Activated CD4-positive, alpha-beta T cell treated with anti-CD3 and anti-CD28 coated beads, Interleukin-2, Interleukin-4, amounts not matched to agents 100 ng/mL and 50 ng/mL, durations not matched to agents 16 hours and 8 hours (primary cell): ENCODE results near the gene SLC6A7.

ENCODE experiments used
- DNase-seq: peaks from one replicate; pipeline ENCODE4 v3.0.0-alpha.2; 2020; ENCODE audit warnings: low spot score

SLC6A7 gene

DNA sequence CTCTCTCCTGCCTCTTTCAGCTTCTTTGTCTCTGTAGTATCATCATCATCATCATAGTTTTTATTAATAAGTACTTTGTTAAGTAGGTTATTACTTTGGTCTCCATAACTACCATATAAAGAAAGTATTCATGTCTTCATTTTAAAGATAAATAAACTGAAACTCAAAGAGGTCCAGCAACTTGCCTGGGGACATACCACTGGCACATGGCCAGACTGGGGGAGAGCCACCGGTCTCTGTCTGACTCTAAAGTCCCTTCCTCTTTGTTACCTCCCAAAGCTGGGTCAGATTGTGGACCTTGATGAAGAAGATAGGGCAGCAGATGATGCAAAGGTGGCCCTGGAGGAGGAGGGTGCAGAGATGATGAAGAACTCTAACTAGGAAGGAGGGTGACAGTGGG is 14.8 kb upstream of the SLC6A7 start:
- no peak for DNase-seq

DNA sequence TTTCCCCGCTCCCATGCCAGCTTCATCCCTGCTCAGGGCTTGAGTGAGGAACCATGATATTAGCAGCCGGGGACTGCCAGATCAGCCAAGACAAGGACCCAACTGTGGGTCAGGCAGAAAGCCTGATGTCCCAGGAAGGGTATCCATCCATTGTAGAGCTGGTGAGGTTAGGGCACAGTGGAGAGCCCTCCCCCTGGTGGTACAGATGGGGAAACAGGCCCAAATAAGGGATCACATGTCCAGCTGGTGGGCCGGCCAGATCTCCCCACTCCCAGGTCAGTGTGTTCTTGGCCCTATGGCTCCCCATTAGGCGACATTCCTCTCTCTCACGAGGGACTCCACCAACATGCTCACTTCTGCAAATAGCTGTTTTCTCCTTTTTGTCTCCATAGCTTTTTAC is 14.3 kb upstream of the SLC6A7 start:
- DNase-seq: no peak

GRCh38 chr5:150176745-150177477 is 13.0 kb upstream of the SLC6A7 start:
- no peak for DNase-seq

DNA sequence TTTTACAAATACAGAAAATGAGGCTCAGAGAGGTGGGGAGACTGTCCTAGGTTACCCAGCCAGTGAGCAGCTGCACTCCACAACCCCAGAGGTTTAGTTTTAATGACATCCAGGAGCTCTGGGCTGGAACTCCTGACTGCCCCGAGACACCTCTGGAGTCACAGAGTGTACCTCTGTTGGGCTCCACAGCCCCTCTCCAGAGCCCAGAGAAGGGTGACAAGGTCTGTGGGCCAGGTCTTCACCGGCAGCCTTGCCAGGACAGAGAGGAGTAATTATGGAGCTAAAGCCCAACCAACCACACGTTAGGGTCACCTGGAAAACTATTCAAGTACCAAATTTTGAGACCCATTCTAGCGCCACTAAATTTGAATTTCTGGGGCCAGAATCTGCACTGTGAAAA is 12.1 kb upstream of the SLC6A7 start:
- no peak for DNase-seq

GRCh38 chr5:150178262-150178661 is 11.6 kb upstream of the SLC6A7 start:
- no peak for DNase-seq

GRCh38 chr5:150179019-150179620 is 10.7 kb upstream of the SLC6A7 start:
- no peak for DNase-seq

- DNase-seq: no peak
Measured at GRCh38 chr5:150180241-150181026, 9.4 kb upstream of the SLC6A7 start.

DNA sequence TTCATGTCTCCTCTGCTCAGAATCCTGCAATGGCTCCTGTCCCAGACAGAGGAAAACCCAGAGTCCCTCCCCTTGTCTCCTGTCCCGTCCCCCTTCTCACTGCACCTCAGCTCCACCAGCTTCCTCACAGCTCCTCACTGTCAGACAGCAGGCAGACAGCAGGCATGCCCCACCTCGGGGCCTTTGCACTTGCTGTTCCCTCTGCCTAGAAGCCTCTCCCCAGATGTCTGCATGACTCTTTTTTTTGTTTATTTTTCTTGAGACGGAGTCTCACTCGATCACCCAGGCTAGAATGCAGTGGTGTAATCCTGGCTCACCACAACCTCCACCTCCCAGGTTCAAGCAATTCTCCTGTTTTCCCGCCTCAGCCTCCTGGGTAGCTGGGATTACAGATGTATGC is 8.8 kb upstream of the SLC6A7 start:
- no peak for DNase-seq

- no peak for DNase-seq
Measured at GRCh38 chr5:150181766-150182545, 7.9 kb upstream of the SLC6A7 start.

DNA sequence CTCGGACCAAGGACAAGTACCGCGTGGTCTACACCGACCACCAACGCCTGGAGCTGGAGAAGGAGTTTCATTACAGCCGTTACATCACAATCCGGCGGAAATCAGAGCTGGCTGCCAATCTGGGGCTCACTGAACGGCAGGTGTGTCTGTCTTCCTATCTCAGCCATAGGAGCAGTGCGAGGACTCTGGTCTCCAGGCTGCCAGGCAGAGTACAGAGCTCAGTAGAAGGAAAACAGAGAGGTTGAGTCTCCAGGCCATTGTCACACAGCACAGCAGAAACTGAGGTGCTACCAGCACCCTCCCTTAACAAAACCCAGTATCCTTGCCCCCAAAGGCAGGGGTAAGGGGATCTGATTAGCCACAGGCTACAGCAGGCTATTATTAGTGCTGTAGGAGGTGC is 7.1 kb upstream of the SLC6A7 start:
- no peak for DNase-seq

GRCh38 chr5:150183436-150183835 is 6.4 kb upstream of the SLC6A7 start:
- no peak for DNase-seq

DNA sequence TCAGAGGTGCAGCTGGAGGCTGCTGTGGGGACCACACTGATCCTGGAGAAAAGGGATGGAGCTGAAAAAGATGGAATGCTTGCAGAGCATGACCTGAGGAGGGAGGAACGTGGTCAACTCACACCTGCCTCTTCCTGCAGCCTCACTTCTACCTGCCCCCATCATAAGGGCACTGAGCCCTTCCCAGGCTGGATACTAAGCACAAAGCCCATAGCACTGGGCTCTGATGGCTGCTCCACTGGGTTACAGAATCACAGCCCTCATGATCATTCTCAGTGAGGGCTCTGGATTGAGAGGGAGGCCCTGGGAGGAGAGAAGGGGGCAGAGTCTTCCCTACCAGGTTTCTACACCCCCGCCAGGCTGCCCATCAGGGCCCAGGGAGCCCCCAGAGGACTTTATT is 5.9 kb upstream of the SLC6A7 start:
- DNase-seq: no peak

DNA sequence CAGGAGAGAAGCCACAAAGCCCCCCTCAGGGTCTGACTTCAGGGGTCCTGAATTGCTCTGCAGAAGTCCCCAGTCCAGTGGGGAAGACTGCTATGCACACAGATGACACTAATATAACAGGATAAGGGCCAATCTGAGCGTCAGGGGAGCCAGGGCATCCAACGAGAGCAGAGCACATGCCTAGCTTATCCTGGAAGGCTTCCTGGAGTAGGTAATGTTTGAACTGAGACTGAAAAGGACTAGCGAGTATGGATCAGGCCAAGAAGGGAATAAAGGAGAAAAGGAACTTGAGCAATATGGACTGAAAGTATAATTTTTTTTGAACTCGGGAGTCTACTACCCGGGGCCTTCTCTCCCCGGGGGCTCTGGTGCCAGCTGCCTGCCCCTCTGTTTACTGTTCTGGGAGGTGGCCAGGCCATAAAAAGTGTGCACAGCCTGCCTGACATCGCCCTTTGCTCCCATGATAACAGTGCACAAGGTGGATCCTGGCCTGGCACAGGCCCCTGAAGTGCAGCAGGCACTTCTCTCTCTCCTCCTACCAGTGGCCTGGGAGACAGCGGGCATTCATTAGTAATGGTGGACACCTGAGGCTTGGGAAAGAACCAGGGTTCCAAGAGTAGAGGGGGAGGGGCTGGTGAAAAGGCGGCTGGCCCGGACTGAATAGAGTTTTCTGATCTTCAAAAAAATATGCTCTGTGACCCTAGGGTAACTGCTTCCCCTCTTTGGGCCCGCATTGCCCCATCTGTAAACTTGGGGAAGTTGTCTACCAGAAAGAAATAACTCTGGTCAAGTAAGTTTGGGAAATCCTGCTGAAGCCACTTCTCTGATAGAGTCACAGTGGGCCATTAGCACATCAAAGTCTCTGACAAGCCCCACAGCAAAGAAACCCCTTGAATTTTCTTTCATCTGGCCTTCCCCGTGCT is 4.6 kb upstream of the SLC6A7 start:
- no peak for DNase-seq

DNA sequence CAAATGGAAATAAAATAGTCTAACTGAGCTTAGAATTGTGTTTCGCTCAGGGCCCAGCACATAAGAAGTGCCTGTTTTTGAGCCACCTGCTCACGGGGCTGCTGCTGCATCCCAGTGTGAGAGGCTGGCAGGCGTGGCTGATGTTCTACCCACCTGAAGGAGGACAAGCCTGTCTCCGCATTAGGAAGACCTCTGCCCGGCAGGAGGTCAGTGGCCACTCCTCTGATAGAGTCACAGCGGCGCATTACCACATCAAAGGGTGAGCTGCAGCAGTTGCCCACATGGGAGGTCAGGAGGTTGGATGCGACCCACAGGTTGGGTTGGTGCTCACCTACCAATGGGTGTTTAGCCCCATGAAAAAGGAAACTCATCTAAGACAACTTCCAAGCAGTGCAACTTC is 3.7 kb upstream of the SLC6A7 start:
- no peak for DNase-seq

DNA sequence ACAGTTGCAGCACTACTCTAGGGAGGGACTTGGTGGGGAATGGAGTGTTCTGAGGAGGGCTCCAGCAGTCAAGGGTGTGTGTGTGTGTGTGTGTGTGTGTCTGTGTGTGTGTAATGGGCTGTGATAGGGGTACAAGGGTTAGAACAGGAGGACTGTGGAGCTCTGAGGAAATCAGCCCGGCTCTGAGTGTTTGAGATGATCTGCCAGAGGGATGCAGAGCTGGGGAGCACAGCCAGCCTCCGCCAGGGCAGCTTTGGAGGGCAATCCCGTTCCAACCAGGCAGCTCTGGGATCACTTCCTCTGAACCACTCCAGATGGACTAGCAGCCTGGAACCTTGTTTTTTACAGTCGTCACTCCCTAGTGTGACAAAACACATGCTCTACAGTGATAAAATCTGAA is 3.0 kb upstream of the SLC6A7 start:
- no peak for DNase-seq

DNA sequence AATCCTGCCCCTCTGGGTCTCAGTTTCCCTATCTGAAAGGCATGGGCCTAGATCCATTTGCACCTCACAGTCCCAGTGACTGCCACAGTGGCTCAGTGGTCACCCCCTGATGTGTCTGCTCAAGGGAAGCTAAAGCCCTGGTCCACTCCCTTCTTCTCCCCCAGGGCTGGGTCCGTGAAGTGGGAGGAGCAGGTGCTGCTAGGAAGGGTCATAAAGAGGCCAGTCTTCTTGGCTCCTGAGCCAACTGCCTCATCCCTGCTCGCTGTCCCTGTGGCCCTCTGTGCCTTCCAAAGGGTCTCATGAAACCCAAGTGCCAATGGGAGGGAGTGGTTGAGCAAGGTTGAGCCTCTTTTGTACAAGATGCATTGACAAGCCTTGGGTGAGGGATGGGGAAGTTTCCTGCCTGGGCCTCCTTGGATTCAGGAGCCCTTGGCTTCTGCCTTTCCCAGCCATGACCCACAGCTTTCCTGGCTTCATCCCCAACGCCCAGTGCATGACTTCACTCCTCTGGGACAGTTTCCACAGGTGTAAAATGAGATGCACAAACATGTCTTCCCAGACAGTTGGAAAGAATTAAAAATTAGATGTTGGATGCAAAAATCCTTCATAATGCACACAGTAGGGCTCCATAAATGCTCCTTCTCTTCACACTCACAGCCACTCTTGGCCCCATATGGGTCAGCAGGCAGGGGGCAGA is 1.6 kb upstream of the SLC6A7 start:
- DNase-seq: no peak

GRCh38 chr5:150189326-150189725 is 536 bp upstream of the SLC6A7 start:
- DNase-seq: no peak

DNA sequence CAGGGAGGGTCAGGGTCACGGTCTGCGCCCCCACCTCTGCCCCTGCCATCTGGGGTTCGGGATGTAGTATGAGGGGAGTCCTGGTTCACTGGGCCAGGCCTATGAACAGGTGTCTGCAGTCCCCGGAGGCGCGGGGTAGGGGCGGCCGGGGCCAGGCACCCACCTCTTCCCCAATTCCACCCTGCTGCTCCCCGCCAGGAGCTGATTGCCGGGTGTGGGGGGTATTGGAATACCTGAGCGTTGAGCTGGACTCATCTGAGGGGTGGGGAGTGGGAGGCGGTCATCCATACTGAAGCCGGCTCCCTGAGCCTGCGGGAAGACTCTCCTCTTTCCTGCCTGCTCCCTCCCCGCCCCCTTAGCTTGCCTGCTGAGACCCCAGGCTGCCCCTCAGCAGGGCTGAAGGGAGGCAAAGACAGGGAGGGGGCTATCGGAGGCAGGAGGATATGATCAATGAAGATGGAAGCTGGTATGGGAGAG is 679 bp downstream of the SLC6A7 start:
- no peak for DNase-seq

DNA sequence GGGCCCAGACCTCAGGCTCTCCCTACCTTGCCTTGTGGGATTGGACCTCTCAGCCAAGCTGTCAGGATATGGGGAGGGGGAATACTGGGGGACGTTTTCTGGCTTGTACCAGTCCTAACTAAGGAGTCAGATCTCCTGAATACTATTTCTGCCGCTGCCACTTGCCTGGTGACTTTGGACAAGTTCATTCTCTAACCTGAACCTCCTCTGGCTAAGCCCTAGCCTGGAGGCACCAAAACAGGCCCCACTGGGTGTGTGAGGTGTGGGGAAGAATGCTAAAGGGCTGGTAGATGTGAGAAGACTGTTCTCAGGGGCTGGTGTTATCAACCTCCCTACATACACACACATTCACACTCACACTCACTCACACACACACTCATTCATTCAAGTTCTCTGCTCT is 1.1 kb downstream of the SLC6A7 start:
- DNase-seq: no peak

- no peak for DNase-seq
Measured at GRCh38 chr5:150192462-150192861, 2.6 kb downstream of the SLC6A7 start.
